GM21515 (cell line): Measurements from ENCODE around the gene MAGEL2.
"Not testable (repeated sequence)": the region's sequence is repeated elsewhere in the genome, so short reads cannot be mapped to it uniquely, and the experiment has no call there.

Experiments used
- ATAC-seq: cut with Tn5 transposase; IDR thresholded peaks from one replicate; pipeline ENCODE4 v1.9.1; 2021; ENCODE audit not compliant: unreplicated experiment

Gene MAGEL2

DNA sequence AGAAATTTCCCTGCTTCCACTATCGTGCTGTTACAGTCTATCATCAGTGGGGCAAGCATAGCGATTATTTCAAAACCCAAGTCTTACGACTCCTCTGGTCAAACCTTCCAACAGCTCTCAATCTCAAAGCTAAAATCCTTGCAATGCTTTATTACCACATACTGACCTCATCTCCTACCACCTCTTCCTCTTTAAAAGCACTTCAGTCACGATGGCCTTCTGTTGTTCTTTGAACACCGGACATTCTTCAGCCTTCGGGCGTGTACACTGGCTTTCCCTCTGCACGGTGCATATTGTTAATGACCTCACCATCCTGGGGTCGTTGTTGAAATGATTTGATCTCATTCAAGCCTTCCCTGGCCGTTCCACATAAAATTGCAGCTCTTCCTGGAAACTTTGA, 31.1 kb downstream of the MAGEL2 start:
- ATAC-seq = no peak

DNA sequence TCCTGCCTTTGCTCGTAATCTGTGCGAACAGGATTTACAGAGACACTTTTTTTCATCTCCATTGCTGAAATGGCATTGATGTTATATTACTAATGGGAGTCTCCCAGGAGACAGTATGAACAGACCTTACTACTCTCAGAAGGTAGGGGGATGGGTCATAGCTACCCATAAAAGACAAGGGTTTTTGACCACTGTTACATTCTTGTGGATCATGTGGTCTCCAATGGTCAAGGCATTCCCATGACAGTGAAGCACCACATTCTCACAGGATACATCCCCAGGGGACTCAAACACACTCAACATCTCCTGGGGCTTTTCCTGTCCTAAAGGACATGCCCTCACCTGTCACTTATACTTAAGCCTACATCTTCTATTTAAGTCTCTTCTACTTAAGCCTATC, 41.4 kb downstream of the MAGEL2 start:
- no peak for ATAC-seq

DNA sequence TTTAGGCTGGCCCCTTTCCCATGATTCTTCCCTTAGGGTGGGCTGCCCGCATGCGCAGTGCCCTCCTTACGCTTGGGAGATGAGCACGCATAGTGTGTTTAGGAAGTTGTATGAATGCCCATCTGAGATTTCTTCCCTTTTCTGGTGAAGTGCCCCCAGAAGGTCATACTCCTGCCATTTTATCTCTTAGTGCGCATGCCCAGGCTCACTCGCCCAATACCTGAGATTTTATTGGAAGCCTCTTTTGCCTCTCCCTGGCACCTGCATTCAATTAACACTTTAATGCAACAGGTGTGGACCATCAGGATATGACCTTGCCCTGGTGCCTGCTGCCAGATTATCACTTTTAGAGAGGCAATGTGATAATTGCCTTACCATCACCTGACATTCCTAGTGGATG, 45.5 kb downstream of the MAGEL2 start:
- no peak for ATAC-seq

DNA sequence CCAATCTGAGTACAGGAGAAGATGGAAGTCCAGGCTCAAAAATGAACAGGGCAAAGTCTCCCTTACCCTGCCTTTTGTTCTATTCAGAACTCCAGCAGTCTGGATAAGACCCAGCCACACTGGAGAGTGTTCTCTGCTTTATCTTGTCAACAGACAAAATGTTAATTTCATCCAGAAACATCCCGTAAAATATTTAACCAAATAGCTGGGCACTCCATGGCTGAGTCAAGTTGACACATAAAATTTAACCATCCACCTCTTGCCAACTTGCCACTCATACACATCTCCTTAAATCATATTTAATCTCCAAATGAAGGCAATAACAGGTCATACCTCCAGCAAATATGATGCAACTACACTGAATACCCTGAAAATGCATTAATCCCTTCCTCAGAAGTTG, 48.6 kb downstream of the MAGEL2 start:
- ATAC-seq = no peak

DNA sequence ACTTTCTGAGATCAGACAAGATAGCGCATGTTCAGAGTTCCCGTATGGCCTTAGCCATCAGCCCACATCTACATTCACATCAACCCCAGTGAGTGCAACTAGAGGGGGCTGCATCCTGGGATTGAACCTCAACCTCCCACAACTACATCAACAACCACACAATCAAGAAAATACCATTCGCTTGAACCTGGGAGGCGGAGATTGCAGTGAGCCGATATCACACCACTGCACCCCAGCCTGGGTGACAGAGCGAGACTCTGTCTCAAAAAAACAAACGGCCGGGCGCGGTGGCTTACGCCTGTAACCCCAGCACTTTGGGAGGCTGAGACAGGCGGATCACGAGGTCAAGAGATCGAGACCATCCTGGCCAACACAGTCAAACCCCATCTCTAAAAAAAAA, 50.4 kb downstream of the MAGEL2 start:
- not testable (repeated sequence) for ATAC-seq

DNA sequence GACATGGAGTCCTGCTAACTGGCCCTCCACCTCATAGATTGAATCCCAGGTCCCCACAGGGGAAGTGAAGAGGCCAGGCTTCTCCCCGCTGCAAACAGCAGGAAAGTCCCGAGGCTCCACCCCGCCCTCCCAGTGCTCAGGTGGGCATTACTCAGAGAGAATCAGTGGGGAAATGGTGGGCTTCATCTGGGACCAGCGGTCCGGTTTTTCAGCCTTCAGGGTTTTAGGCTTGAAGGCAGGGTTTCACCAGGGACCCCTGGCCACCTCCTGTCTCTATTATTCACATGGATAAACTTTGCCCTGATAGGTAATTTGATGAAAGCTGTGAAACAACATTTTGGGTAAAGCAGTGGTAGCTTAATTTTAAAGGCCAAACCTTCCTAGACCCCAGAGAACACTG, 50.9 kb downstream of the MAGEL2 start:
- ATAC-seq = no peak

- ATAC-seq = no peak
Measured at GRCh38 chr15:23595368-23595767, 52.3 kb downstream of the MAGEL2 start.

- no peak for ATAC-seq
Measured at GRCh38 chr15:23594252-23594770, 53.4 kb downstream of the MAGEL2 start.
